Hematopoietic multipotent progenitor cell treated with erythropoietin and hydrocortisone succinate and interleukin-3 and kit ligand, for 15 days (in vitro differentiated cells): ENCODE results near the gene DCN.
"Not testable (repeated sequence)": the region's sequence is repeated elsewhere in the genome, so short reads cannot be mapped to it uniquely, and the experiment has no call there.

Source experiments
- DNase-seq: peaks from one replicate; pipeline ENCODE4 v3.0.0-alpha.2; 2015; ENCODE audit warnings: low spot score

The DCN gene

GRCh38 chr12:91182636-91183455, at the start of gene DCN:
TSS of gene DCN (minus strand) at chr12:91182817. CDS start at chr12:91178552, 4,265 bp downstream.
- no peak for DNase-seq

GRCh38 chr12:91230841-91231240, 48.2 kb upstream of the DCN start:
- no peak for DNase-seq

GRCh38 chr12:91226951-91227350, 44.3 kb upstream of the DCN start:
- DNase-seq, result no peak

GRCh38 chr12:91225316-91225715, 42.7 kb upstream of the DCN start:
- no peak for DNase-seq

- no peak for DNase-seq
Observed at GRCh38 chr12:91224401-91224800, 41.8 kb upstream of the DCN start.

GRCh38 chr12:91222746-91223145, 40.1 kb upstream of the DCN start:
- no peak for DNase-seq

GRCh38 chr12:91219919-91220318, 37.3 kb upstream of the DCN start:
- no peak for DNase-seq

GRCh38 chr12:91219511-91219910, 36.9 kb upstream of the DCN start:
- DNase-seq, result no peak

- DNase-seq, result no peak
Observed at GRCh38 chr12:91216871-91217270, 34.3 kb upstream of the DCN start.

GRCh38 chr12:91215940-91216454, 33.4 kb upstream of the DCN start:
- no peak for DNase-seq

GRCh38 chr12:91211866-91212265, 29.2 kb upstream of the DCN start:
- DNase-seq, result no peak

- no peak for DNase-seq
Observed at GRCh38 chr12:91210618-91211017, 28.0 kb upstream of the DCN start.

GRCh38 chr12:91210144-91210543, 27.5 kb upstream of the DCN start:
- no peak for DNase-seq

- not testable (repeated sequence) for DNase-seq
Observed at GRCh38 chr12:91207301-91207700, 24.7 kb upstream of the DCN start.

- no peak for DNase-seq
Observed at GRCh38 chr12:91205811-91206210, 23.2 kb upstream of the DCN start.

GRCh38 chr12:91204421-91204820, 21.8 kb upstream of the DCN start:
- DNase-seq, result no peak

GRCh38 chr12:91203610-91204009, 21.0 kb upstream of the DCN start:
- DNase-seq, result no peak

- no peak for DNase-seq
Observed at GRCh38 chr12:91202390-91202789, 19.8 kb upstream of the DCN start.

GRCh38 chr12:91196436-91196835, 13.8 kb upstream of the DCN start:
- no peak for DNase-seq

GRCh38 chr12:91194500-91194899, 11.9 kb upstream of the DCN start:
- DNase-seq, result no peak

- DNase-seq, result no peak
Observed at GRCh38 chr12:91191513-91192111, 9.0 kb upstream of the DCN start.

- DNase-seq, result no peak
Observed at GRCh38 chr12:91189516-91189915, 6.9 kb upstream of the DCN start.

- no peak for DNase-seq
Observed at GRCh38 chr12:91188778-91189177, 6.2 kb upstream of the DCN start.

GRCh38 chr12:91186156-91186555, 3.5 kb upstream of the DCN start:
- DNase-seq, result no peak
